Stimulated activated naive CD8-positive, alpha-beta T cell treated with anti-CD3 and anti-CD28 coated beads, Interleukin-15, amount 100 ng/mL, for 72 hours (primary cell): ENCODE measurements around the gene PAPSS1.
A peak's percentile ranks its signal among the peaks of the same experiment; 100 is the strongest.
"Not testable (repeated sequence)": the region's sequence is repeated elsewhere in the genome, so short reads cannot be mapped to it uniquely, and the experiment has no call there.

Source experiments
- ATAC-seq: fragments of 150-1000 bp; cut with Tn5 transposase; 2 replicates; pipeline ENCODE4 v1.10.0; 2021; ENCODE audit warnings: mild to moderate bottlenecking, moderate library complexity
- DNase-seq, 2 donors: peaks; one replicate each; pipeline ENCODE4 v3.0.0; 2021 to 2022
- H3K27ac Mint-ChIP-seq, 2 donors: one replicate each; pipeline ENCODE4 v1.8.0; 2022; ENCODE audit warnings: mild to moderate bottlenecking in 2 of 2, mixed read lengths in 2 of 2, moderate library complexity in 2 of 2
- H3K27me3 Mint-ChIP-seq: one replicate; pipeline ENCODE4 v1.8.0; 2022; ENCODE audit warnings: mixed read lengths
- H3K4me1 Mint-ChIP-seq: one replicate; pipeline ENCODE4 v1.8.0; 2022; ENCODE audit warnings: mild to moderate bottlenecking, mixed read lengths
- H3K4me3 Mint-ChIP-seq, 2 donors: one replicate each; pipeline ENCODE4 v1.8.0; 2022; ENCODE audit warnings: mild to moderate bottlenecking in 2 of 2, mixed read lengths in 2 of 2, moderate library complexity in 1 of 2
- H3K9me3 Mint-ChIP-seq, 2 donors: one replicate each; pipeline ENCODE4 v1.8.0; 2022; ENCODE audit warnings: mixed read lengths in 2 of 2

The PAPSS1 gene

GRCh38 chr4:107669068-107669467 lies 51.0 kb downstream of the PAPSS1 start:
- ATAC-seq, result no peak
- no peaks in the 10 kb centered on the region for H3K9me3 Mint-ChIP-seq
- DNase-seq, result no peak
- H3K27me3 Mint-ChIP-seq, result no peaks in the 10 kb centered on the region
- H3K4me3 Mint-ChIP-seq, result no peak overlapping the region
- H3K27ac Mint-ChIP-seq, result no peak overlapping the region
- H3K4me1 Mint-ChIP-seq, result no peaks in the 10 kb centered on the region

GRCh38 chr4:107666134-107666533 lies 53.9 kb downstream of the PAPSS1 start:
- DNase-seq (no peak), ATAC-seq (no peak)
- Mint-ChIP-seq H3K27me3 (no peaks in the 10 kb centered on the region), H3K27ac (no peak overlapping the region), H3K9me3 (no peaks in the 10 kb centered on the region), H3K4me3 (no peak overlapping the region), H3K4me1 (no peaks in the 10 kb centered on the region)

- Mint-ChIP-seq H3K27me3 (no peaks in the 10 kb centered on the region), H3K9me3 (no peaks in the 10 kb centered on the region), H3K4me1 (no peaks in the 10 kb centered on the region), H3K27ac (no peak overlapping the region), H3K4me3 (no peak overlapping the region)
- DNase-seq (no peak), ATAC-seq (no peak)
These were observed 55.0 kb downstream of the PAPSS1 start for GRCh38 chr4:107665001-107665400.

GRCh38 chr4:107658400-107659336 lies 61.4 kb downstream of the PAPSS1 start:
- no peaks in the 10 kb centered on the region for H3K27me3 Mint-ChIP-seq
- no peaks in the 10 kb centered on the region for H3K4me1 Mint-ChIP-seq
- H3K27ac Mint-ChIP-seq, result no peak overlapping the region
- H3K4me3 Mint-ChIP-seq, result no peak overlapping the region
- H3K9me3 Mint-ChIP-seq, result no peaks in the 10 kb centered on the region
- ATAC-seq (no peak), DNase-seq (no peak)

- H3K27me3 Mint-ChIP-seq, result no peaks in the 10 kb centered on the region
- DNase-seq, result no peak
- peaks cover 0 to 7% of the 10 kb centered on the region in 2 donors for H3K9me3 Mint-ChIP-seq
- no peaks in the 10 kb centered on the region for H3K4me1 Mint-ChIP-seq
- ATAC-seq, result no peak
- H3K27ac Mint-ChIP-seq, result no peak overlapping the region
- no peak overlapping the region for H3K4me3 Mint-ChIP-seq
These were observed 64.7 kb downstream of the PAPSS1 start for GRCh38 chr4:107655289-107655688.

GRCh38 chr4:107654694-107655093 lies 65.3 kb downstream of the PAPSS1 start:
- H3K27me3 Mint-ChIP-seq, result no peaks in the 10 kb centered on the region

GRCh38 chr4:107651408-107651807 lies 68.6 kb downstream of the PAPSS1 start:
- H3K9me3 Mint-ChIP-seq, H3K27ac Mint-ChIP-seq, H3K27me3 Mint-ChIP-seq, H3K4me3 Mint-ChIP-seq, H3K4me1 Mint-ChIP-seq, DNase-seq, ATAC-seq: not testable (repeated sequence)

More at GRCh38 chr4:107654694-107655093, 65.3 kb downstream of the PAPSS1 start:
- H3K9me3 Mint-ChIP-seq, result peaks cover 0 to 7% of the 10 kb centered on the region in 2 donors
- ATAC-seq (no peak), DNase-seq (no peak)
- H3K27ac Mint-ChIP-seq, result no peak overlapping the region
- no peak overlapping the region for H3K4me3 Mint-ChIP-seq
- no peaks in the 10 kb centered on the region for H3K4me1 Mint-ChIP-seq

GRCh38 chr4:107650251-107650650 lies 69.8 kb downstream of the PAPSS1 start:
- H3K9me3 Mint-ChIP-seq, result peaks cover 0 to 7% of the 10 kb centered on the region in 2 donors
- no peak for DNase-seq
- H3K27me3 Mint-ChIP-seq, result no peaks in the 10 kb centered on the region
- H3K4me3 Mint-ChIP-seq, result no peak overlapping the region
- ATAC-seq, result no peak
- H3K4me1 Mint-ChIP-seq, result no peaks in the 10 kb centered on the region
- H3K27ac Mint-ChIP-seq, result no peak overlapping the region

GRCh38 chr4:107648178-107648991 lies 71.6 kb downstream of the PAPSS1 start:
- Mint-ChIP-seq H3K27ac (no peak overlapping the region), H3K4me1 (no peaks in the 10 kb centered on the region), H3K9me3 (peaks cover 0 to 7% of the 10 kb centered on the region in 2 donors), H3K4me3 (no peak overlapping the region), H3K27me3 (no peaks in the 10 kb centered on the region)
- ATAC-seq, result no peak
- no peak for DNase-seq

- DNase-seq (no peak), ATAC-seq (no peak)
- H3K4me3 Mint-ChIP-seq, result no peak overlapping the region
- H3K4me1 Mint-ChIP-seq, result no peaks in the 10 kb centered on the region
- no peak overlapping the region for H3K27ac Mint-ChIP-seq
- H3K27me3 Mint-ChIP-seq, result no peaks in the 10 kb centered on the region
- peaks cover 0 to 7% of the 10 kb centered on the region in 2 donors for H3K9me3 Mint-ChIP-seq
These were observed 72.4 kb downstream of the PAPSS1 start for GRCh38 chr4:107647591-107647990.

- H3K27me3 Mint-ChIP-seq, result no peaks in the 10 kb centered on the region
- no peak overlapping the region for H3K4me3 Mint-ChIP-seq
- no peaks in the 10 kb centered on the region for H3K4me1 Mint-ChIP-seq
- DNase-seq, result no peak
- no peaks in the 10 kb centered on the region for H3K9me3 Mint-ChIP-seq
- H3K27ac Mint-ChIP-seq, result peak overlapping the region in 1 of 2 donors; percentile 19
- ATAC-seq, result no peak
These were observed 74.4 kb downstream of the PAPSS1 start for GRCh38 chr4:107645604-107646003.

- no peaks in the 10 kb centered on the region for H3K27me3 Mint-ChIP-seq
- H3K9me3 Mint-ChIP-seq, result no peaks in the 10 kb centered on the region
- ATAC-seq (no peak), DNase-seq (no peak)
- H3K4me1 Mint-ChIP-seq, result no peaks in the 10 kb centered on the region
- H3K4me3 Mint-ChIP-seq, result no peak overlapping the region
- H3K27ac Mint-ChIP-seq, result no peak overlapping the region
These were observed 77.0 kb downstream of the PAPSS1 start for GRCh38 chr4:107643021-107643420.

- DNase-seq (no peak), ATAC-seq (no peak)
- Mint-ChIP-seq H3K9me3 (no peaks in the 10 kb centered on the region), H3K27ac (no peak overlapping the region), H3K4me1 (no peaks in the 10 kb centered on the region), H3K27me3 (no peaks in the 10 kb centered on the region), H3K4me3 (no peak overlapping the region)
These were observed 79.2 kb downstream of the PAPSS1 start for GRCh38 chr4:107640878-107641277.

GRCh38 chr4:107640197-107640596 lies 79.8 kb downstream of the PAPSS1 start:
- Mint-ChIP-seq H3K4me1 (no peaks in the 10 kb centered on the region), H3K27me3 (no peaks in the 10 kb centered on the region), H3K4me3 (no peak overlapping the region), H3K9me3 (no peaks in the 10 kb centered on the region), H3K27ac (no peak overlapping the region)
- DNase-seq, result no peak
- ATAC-seq, result no peak

- DNase-seq (no peak), ATAC-seq (no peak)
- no peak overlapping the region for H3K4me3 Mint-ChIP-seq
- H3K27me3 Mint-ChIP-seq, result no peaks in the 10 kb centered on the region
- H3K9me3 Mint-ChIP-seq, result no peaks in the 10 kb centered on the region
- H3K4me1 Mint-ChIP-seq, result no peaks in the 10 kb centered on the region
- H3K27ac Mint-ChIP-seq, result no peak overlapping the region
These were observed 84.3 kb downstream of the PAPSS1 start for GRCh38 chr4:107635735-107636134.

GRCh38 chr4:107631560-107631959 lies 88.5 kb downstream of the PAPSS1 start:
- DNase-seq (no peak), ATAC-seq (no peak)
- no peaks in the 10 kb centered on the region for H3K4me1 Mint-ChIP-seq
- no peak overlapping the region for H3K4me3 Mint-ChIP-seq
- no peaks in the 10 kb centered on the region for H3K9me3 Mint-ChIP-seq
- no peak overlapping the region for H3K27ac Mint-ChIP-seq
- H3K27me3 Mint-ChIP-seq, result no peaks in the 10 kb centered on the region
